Measurements from ENCODE around the gene LSR.

- TF ChIP-seq CTCF (conservative IDR thresholded peaks at IDR 0.05) (no peak), ZFX (IDR thresholded peaks at IDR 0.05) (no peak)
These were observed 48.7 kb downstream of the LSR start for GRCh38 chr19:35297515-35297848.
